Measurements from ENCODE around the gene FPR1. TPM values are rescaled to one million over a fixed set of nuclear protein-coding genes. Genes with fewer than 3 reads are reported as not detected.

The FPR1 gene
- total and polyA plus RNA-seq, 4 donors = 2.8 to 558 (median 48.8) TPM

DNA sequence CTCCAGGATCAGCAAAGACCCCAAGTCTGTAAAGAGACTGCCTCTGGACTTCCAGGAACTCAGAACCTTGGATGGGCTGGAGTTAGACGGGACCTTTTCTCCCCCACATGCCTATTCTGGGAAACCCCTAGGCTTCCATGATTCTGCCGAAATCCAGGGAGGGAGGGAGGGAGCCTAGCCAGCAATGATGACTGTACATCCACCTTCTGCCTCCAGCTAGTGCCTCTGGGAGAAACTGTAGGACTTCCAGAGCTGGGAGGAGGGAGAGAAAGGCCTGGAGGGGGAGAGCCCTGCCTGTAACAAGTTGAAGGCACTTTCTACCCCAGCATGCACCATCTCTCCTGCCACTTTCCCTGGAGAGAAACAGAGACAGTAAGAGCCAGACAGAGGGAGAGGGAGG is 21.9 kb downstream of the FPR1 start:
- DNase-seq = no peak
- Histone ChIP-seq H3K4me3 (no peak overlapping the region), H3K9ac (ENCODE audit: insufficient read depth in 1 of 2, low read length in 2 of 2) (no peak overlapping the region), H3K27ac (ENCODE audit: low read depth in 1 of 2, low read length in 1 of 2) (no peak overlapping the region), H3K27me3 (ENCODE audit: control insufficient read depth in 3 of 3, insufficient read depth in 3 of 3, low read length in 2 of 3) (peaks cover 2 to 12% (median 3%) of the 10 kb centered on the region in 3 donors), H3K4me1 (ENCODE audit: control insufficient read depth in 5 of 5, insufficient read depth in 5 of 5, low read length in 5 of 5) (no peaks in the 10 kb centered on the region), H3K9me3 (ENCODE audit: control insufficient read depth in 4 of 4, insufficient read depth in 3 of 4, low read length in 3 of 4) (peaks cover 0 to 13% (median 0%) of the 10 kb centered on the region in 4 donors), H3K36me3 (ENCODE audit: control insufficient read depth in 4 of 4, insufficient read depth in 4 of 4, low read length in 4 of 4) (no peaks in the 10 kb centered on the region)
- WGBS, 2 donors = 65 to 90% methylated on average over 2 of the region's 2 CpGs
- no peak for TF ChIP-seq CTCF (IDR thresholded peaks at IDR 0.05; ENCODE audit: control extremely low read depth, extremely low read depth)
- no peak for ATAC-seq (ENCODE audit: insufficient read depth, low FRiP score)

DNA sequence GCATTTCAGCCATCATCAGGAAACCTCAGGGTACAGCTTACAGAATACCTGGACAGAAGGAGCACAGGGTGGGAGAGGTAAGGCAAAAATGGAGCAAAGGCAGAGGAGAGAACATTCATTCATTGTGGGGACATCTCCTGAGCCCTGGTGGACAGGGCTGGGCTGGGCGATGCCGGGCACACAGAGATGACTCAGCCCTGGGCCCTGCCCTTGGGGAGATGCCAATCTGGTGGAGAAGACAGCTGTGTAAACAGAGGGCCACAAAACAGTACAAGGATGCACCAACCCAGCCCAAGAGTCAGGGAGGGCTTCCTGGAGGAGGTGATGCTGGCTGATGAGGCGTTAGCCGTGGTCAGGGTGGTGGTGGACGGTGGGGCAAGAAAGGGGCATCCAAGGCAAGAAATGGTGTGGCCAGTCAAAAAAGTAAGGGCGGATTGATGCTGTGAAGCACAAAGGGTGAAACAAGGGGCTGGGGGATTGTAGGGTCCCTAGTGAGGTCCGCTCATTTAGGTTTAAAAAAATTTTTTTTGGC is 24.3 kb downstream of the FPR1 start:
- Histone ChIP-seq H3K9ac (ENCODE audit: insufficient read depth in 1 of 2, low read length in 2 of 2) (no peak overlapping the region), H3K4me3 (no peak overlapping the region), H3K9me3 (ENCODE audit: control insufficient read depth in 4 of 4, insufficient read depth in 3 of 4, low read length in 3 of 4) (peaks cover 0 to 12% (median 0%) of the 10 kb centered on the region in 4 donors), H3K36me3 (ENCODE audit: control insufficient read depth in 4 of 4, insufficient read depth in 4 of 4, low read length in 4 of 4) (no peaks in the 10 kb centered on the region), H3K4me1 (ENCODE audit: control insufficient read depth in 5 of 5, insufficient read depth in 5 of 5, low read length in 5 of 5) (no peaks in the 10 kb centered on the region), H3K27me3 (ENCODE audit: control insufficient read depth in 3 of 3, insufficient read depth in 3 of 3, low read length in 2 of 3) (peaks cover 2 to 28% (median 25%) of the 10 kb centered on the region in 3 donors), H3K27ac (ENCODE audit: low read depth in 1 of 2, low read length in 1 of 2) (no peak overlapping the region)
- DNase-seq = no peak
- 85 to 89% methylated on average over 7 of the region's 7 CpGs for WGBS, 2 donors
- peak; percentile 14 for ATAC-seq (ENCODE audit: insufficient read depth, low FRiP score)
- TF ChIP-seq CTCF (IDR thresholded peaks at IDR 0.05; ENCODE audit: control extremely low read depth, extremely low read depth) = no peak

DNA sequence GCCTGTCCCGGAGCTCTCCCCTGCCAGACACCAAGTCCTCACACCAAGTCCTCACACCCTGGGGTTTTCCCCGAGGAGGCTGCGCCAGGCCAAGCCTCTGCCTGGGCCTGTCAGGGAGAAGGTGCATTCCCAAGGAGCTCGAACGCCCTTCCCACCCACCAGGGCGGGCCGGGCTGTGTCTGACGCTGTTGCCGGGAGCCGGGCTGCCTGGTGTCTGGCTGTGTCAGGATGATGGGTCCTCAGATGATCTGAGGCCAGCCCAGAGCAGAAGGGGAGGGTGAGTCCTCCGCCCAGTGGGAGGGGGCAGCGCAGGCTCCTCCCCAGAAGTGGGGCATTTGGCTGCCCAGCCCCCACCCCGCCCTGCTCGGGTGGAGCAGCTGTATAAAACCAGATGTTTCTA is 25.6 kb downstream of the FPR1 start:
- Histone ChIP-seq H3K36me3 (ENCODE audit: control insufficient read depth in 4 of 4, insufficient read depth in 4 of 4, low read length in 4 of 4) (no peaks in the 10 kb centered on the region), H3K4me1 (ENCODE audit: control insufficient read depth in 5 of 5, insufficient read depth in 5 of 5, low read length in 5 of 5) (no peaks in the 10 kb centered on the region), H3K9me3 (ENCODE audit: control insufficient read depth in 4 of 4, insufficient read depth in 3 of 4, low read length in 3 of 4) (peaks cover 0 to 7% (median 0%) of the 10 kb centered on the region in 4 donors), H3K27me3 (ENCODE audit: control insufficient read depth in 3 of 3, insufficient read depth in 3 of 3, low read length in 2 of 3) (peaks cover 2 to 40% (median 36%) of the 10 kb centered on the region in 3 donors), H3K27ac (ENCODE audit: low read depth in 1 of 2, low read length in 1 of 2) (no peak overlapping the region), H3K9ac (ENCODE audit: insufficient read depth in 1 of 2, low read length in 2 of 2) (no peak overlapping the region), H3K4me3 (no peak overlapping the region)
- DNase-seq (peak in 1 of 3 donors; percentile 35), ATAC-seq (ENCODE audit: insufficient read depth, low FRiP score) (peak; percentile 33)
- TF ChIP-seq CTCF (IDR thresholded peaks at IDR 0.05; ENCODE audit: control extremely low read depth, extremely low read depth) = no peak
- WGBS, 2 donors = 42 to 57% methylated on average over 14 of the region's 14 CpGs

DNA sequence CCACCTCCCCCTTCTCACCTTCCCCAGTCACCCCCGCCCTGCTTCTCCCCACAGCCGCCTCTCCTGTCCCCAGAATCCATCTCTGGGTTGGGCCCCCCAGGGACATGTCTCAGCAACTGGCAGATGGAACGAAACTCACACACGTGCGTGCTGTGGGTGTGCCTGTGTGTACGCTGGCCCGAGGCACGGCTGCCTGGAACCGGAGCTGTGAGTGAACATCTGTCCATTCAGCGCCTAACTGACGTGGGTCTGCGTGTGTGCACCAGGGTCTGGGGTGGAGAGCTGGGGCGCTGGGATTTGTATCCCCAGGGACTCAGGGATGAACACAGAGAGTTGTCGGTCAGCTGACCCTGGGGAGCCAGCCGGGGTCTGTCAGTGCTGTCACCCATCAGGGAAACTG is 27.1 kb downstream of the FPR1 start:
- H3K9ac ChIP-seq (ENCODE audit: insufficient read depth in 1 of 2, low read length in 2 of 2) = no peak overlapping the region

More for the DNA sequence above, 27.1 kb downstream of the FPR1 start:
- Histone ChIP-seq H3K4me1 (ENCODE audit: control insufficient read depth in 5 of 5, insufficient read depth in 5 of 5, low read length in 5 of 5) (peaks cover 0 to under 1% (median 0%) of the 10 kb centered on the region in 5 donors), H3K27ac (ENCODE audit: low read depth in 1 of 2, low read length in 1 of 2) (no peak overlapping the region), H3K36me3 (ENCODE audit: control insufficient read depth in 4 of 4, insufficient read depth in 4 of 4, low read length in 4 of 4) (no peaks in the 10 kb centered on the region), H3K9me3 (ENCODE audit: control insufficient read depth in 4 of 4, insufficient read depth in 3 of 4, low read length in 3 of 4) (peaks cover 0 to 3% (median 0%) of the 10 kb centered on the region in 4 donors), H3K27me3 (ENCODE audit: control insufficient read depth in 3 of 3, insufficient read depth in 3 of 3, low read length in 2 of 3) (peaks cover 1 to 52% (median 50%) of the 10 kb centered on the region in 3 donors), H3K4me3 (no peak overlapping the region)
- WGBS, 2 donors = 44 to 66% methylated on average over 15 of the region's 15 CpGs
- no peak for ATAC-seq (ENCODE audit: insufficient read depth, low FRiP score)
- DNase-seq = no peak
- TF ChIP-seq CTCF (IDR thresholded peaks at IDR 0.05; ENCODE audit: control extremely low read depth, extremely low read depth) = no peak

All from lung (tissue), 12 donors.